HG03196 (cell line): ENCODE results near the gene SMIM32.

Experiments used
- ATAC-seq: cut with Tn5 transposase; IDR thresholded peaks from one replicate; pipeline ENCODE4 v1.9.1; 2021; ENCODE audit not compliant: unreplicated experiment

SMIM32 gene

DNA sequence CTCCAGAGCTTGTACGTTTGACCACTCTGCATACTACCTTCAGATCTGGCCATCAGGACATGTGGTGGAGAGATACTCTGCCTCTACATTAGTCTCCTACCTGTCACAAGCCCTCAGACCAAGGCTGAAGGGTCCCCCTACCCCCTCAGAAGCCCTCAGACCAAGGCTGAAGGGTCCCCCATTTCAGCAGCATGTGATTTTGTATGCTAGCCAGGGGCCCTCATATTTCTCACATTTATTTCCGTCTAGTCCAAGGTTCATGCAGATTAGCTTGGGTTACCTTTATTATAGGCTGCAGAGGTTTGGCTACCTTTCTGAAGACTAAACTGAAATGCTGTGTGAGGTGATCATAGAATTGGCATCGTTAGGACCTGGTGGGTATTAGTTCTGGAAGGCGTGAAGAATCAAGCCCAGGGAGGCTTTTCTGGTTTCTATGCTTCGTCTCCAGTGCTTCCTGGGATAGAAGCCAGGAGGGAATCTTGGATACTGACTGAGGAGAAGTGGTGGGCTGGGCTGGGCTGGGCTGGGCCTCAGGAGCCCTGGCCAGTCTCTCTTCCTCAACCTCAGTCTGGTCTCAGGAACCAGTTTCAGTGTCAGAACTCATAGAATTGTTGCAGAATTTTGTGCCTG lies 2.8 kb downstream of the SMIM32 start:
- ATAC-seq, result no peak

GRCh38 chr5:136188859-136189258 lies 4.1 kb downstream of the SMIM32 start:
- no peak for ATAC-seq

DNA sequence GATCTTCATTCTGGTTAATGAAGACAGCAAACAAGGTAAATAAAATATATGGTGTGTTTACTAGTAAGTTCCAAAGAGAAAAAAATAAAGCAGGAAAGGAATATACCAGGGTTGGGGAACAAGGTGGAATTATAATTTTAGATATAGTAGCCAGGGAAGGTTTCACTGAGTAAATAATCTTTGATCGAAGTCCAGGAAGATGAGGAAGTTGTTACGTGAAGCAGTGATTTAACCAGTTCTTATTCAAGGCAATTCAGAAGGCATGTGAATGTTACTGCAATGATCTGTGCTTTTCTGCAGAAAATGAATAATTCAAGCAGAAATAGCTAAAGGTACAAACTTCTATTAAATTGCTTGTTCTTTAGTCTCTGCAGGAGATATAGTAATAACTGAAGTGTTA lies 6.2 kb downstream of the SMIM32 start:
- ATAC-seq, result no peak

DNA sequence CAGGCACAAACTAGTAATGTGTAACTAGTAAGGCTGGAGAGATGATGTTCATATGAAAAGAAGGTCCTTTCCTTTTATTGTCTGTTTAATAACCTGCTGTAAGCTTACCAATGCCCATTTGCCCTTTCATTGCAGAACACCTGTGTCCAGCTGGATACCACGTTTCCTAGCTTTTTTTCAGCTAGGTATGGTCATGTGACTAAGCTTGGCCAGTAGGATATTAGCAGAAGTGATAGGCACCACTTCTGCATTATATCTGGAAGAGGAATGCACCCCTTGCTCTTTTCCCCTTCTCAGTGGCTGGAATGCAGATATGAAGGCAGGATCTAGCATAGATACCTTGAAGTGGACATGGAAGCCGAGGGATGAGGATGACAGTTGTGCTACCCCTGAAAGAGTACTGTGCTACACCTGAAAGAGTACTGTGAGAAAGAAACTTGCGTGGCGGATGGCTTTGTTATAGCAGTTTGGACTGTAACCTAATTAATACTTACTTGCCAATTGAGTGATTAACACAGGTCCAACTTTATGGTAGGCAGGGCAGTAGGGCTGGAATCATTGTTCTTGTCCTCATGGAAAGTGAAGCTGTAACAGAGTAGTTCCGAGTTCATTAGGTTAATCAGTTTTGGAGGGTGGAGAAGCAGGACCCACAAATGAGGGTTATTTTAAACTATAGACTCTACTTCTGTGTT lies 6.8 kb downstream of the SMIM32 start:
- no peak for ATAC-seq

- ATAC-seq, result no peak
Observed at GRCh38 chr5:136182618-136183017, 10.3 kb downstream of the SMIM32 start.

DNA sequence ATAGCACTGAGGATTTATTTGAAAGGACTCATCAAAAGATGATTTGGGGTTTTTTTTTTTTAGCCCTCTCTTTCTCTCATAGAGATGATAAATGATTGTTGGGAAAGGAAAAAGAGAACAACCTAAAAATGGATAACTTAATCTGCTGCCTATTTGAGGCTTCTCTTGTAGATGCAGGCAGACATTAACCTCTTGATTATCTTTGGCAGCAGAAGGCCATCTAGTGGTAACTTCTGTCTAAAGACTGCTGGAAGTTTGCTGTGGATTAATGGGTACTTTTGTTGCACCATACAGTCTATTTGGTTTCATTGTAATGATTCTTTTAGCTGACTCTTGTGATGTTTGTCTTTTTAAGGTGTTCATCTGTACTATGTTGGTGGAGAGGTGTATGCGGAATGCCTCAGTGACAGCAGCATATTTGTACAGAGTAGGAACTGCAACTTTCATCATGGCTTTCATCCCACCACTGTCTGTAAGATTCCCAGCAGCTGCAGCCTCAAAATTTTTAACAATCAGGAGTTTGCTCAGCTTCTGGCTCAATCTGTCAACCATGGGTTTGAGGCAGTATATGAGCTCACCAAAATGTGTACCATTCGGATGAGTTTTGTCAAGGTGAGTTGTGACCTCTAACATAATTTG lies 18.8 kb downstream of the SMIM32 start:
- ATAC-seq, result peak; percentile 74

DNA sequence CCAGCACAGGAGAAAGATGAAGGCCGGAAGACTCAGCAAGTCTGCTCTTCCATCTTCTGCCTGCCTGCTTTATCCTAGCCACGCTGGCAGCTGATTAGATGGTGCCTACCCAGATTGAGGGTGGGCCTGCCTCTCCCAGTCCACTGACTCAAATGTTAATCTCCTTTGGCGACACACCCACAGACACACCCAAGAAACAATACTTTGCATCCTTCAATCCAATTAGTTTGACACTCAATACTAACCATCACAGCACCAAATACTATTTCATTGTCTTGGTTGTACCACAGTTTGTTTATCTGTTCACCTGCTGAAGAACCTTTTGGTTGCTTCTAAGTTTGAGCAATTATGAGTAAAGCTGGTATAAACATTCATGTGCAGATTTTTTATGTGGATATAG lies 23.7 kb downstream of the SMIM32 start:
- no peak for ATAC-seq

- peak; percentile 66 for ATAC-seq
Observed at GRCh38 chr5:136166909-136167308, 26.1 kb downstream of the SMIM32 start.

DNA sequence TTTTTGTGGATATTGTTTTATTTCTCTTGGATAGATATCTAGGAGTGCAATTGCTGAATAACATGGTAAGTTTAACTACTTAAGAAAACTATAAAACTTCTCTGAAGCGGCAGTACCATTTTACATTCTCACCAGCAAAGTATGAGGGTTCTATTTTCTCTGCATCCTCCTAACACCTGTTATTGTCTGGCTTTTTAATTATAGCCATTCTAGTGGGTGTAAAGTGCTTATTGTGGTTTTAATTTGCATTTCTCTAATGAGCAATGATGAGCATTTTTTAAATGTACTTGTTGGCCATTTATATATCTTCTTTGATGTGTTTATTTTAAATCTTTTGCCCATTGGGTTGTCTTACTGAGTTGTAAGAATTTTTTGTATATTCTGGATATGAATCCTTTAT lies 28.7 kb downstream of the SMIM32 start:
- ATAC-seq, result no peak

- ATAC-seq, result no peak
Observed at GRCh38 chr5:136162008-136162407, 31.0 kb downstream of the SMIM32 start.

DNA sequence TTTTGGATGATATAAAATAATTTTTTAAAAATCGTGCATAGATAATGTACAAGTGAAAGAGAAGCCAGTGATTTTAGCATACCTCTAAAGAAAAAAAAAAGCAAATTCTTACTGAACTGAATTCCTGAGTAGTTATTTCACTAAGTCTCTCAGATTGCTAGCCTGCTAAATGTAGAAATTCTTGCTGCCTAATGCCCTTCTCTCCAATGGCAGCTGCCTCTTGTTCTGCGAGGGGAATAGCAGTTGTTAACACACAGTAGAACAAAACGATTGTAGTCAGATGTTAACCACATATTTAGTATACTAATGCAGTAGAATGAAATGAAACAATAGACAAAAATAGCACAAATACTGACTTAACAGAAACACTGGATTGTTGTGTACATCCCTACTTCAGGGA lies 33.5 kb downstream of the SMIM32 start:
- ATAC-seq, result no peak

GRCh38 chr5:136157514-136157913 lies 35.4 kb downstream of the SMIM32 start:
- ATAC-seq, result no peak

DNA sequence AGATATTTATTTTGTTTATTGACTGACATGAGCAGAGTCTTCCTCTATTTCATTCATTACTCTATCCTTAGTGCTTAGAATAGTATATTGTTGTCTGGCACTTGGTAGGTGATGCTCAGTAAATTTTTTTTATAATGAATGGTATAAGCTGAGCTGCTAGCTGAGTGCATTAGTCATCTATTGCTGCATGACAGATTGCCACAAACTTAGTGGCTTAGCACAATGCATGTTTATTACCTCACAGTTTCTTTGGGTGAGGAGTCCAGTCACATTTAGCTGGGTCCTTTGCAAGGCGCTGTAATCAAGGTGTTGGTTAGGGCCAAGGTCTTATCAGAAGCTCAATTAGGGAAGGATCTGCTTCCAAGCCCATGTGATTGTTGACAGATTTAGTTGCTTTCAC lies 37.2 kb downstream of the SMIM32 start:
- ATAC-seq, result no peak

- ATAC-seq, result no peak
Observed at GRCh38 chr5:136155078-136155477, 37.9 kb downstream of the SMIM32 start.

GRCh38 chr5:136153581-136154236 lies 39.3 kb downstream of the SMIM32 start:
- ATAC-seq, result no peak

GRCh38 chr5:136149891-136150290 lies 43.1 kb downstream of the SMIM32 start:
- no peak for ATAC-seq

DNA sequence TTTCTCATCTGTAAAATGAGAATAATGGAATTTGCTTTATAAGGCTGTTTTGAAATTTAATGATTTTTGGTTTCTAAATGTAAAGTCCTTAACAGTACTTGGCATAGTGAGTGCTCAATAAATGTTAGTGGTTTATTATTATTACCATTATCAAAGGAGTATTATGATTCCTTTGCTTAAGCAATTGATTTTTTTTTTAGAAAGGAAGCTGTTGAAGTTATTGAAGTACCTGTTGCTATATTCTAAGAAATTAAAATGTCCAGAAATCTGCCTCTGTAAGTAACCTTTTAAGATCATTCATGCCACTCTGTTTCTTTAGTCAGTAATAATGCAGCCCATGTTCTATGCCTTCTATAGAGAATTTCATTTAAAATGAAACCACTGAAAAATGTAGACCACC lies 45.3 kb downstream of the SMIM32 start:
- no peak for ATAC-seq

DNA sequence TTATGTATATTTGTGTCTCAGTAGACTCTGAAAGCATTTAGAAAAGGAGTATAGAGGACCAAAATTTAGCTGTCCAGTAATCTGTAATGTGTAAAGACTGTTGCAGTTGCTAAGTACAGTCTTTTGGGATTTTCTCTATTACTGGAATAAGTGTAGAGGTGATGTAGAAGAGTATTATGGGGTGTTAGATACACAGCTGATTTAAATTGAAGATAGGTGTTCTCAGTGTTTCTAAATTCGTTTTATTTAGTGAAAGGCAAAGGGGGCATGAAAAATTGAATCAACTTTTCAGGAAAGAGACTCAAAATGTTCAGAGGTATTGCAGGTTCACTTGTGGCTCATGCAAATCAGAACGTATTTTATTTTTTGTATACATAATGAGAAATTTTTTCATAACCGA lies 46.8 kb downstream of the SMIM32 start:
- ATAC-seq, result no peak

DNA sequence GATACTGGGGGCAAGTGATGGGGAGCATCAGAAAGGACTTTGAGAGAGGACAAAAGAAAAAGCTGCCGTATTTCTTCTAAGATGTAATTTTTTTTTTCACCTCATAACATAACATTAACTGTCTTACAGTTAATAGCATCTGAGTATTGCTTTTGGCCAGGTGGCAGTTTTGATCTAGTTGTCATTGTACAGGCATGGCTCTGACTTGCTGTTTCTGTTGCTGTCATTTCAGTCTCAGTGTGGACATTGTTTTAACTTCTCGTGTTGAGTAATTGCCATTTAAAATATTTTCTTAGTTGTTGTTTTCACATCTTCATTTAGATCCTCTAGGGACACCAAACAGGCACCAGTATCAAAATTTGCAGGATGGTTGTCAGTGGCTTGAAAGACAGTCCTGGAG lies 47.9 kb downstream of the SMIM32 start:
- no peak for ATAC-seq

GRCh38 chr5:136143763-136144162 lies 49.2 kb downstream of the SMIM32 start:
- no peak for ATAC-seq

GRCh38 chr5:136143312-136143711 lies 49.6 kb downstream of the SMIM32 start:
- ATAC-seq, result no peak

DNA sequence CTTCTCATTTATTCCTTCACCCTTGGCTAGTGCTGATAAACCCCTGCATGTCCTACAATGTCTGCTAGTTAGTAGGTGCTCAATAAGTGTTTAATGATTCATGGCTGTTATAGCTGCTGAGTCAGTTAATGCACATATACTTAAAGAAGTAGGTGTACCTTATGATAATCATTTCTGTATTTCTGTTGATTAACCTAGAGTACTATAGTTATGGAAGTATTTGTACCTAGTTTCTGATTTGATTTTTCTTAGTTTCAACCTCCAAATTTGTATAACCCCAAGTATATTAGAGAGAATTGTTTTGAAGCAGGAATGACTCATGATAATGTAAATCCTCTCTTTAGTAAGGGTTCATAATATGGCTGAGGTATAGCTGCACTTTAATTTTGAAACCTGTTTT lies 51.4 kb downstream of the SMIM32 start:
- ATAC-seq, result peak; percentile 79
